Thoracic aorta (tissue), 2 donors: Measurements from ENCODE around the gene CACNA1G. TPM values are rescaled to one million over a fixed set of nuclear protein-coding genes. Genes with fewer than 3 reads are reported as not detected.
A peak's percentile ranks its signal among the peaks of the same experiment; 100 is the strongest.

Source experiments
- ATAC-seq: fragments of 150-250 bp; one replicate; pipeline ENCODE4 v1.8.0; 2017; ENCODE audit warnings: low read depth; ENCODE audit not compliant: insufficient number of reproducible peaks, low FRiP score
- DNase-seq: peaks from one replicate; pipeline ENCODE4 v3.0.0-alpha.2; 2020; ENCODE audit warnings: low spot score
- H3K27ac ChIP-seq, 2 donors: fragments of 200-600 bp; sonication (generic); 1 replicate in 1 of 2; 2 replicates in 1 of 2; pipeline ENCODE4 v1.5.1; 2016; ENCODE audit warnings: mild to moderate bottlenecking in 2 of 2, moderate library complexity in 2 of 2
- H3K27me3 ChIP-seq: fragments of 200-600 bp; sonication (generic); replicated peaks from 2 replicates; pipeline ENCODE4 v1.6.0; 2016; ENCODE audit warnings: mild to moderate bottlenecking; ENCODE audit not compliant: insufficient read depth
- H3K36me3 ChIP-seq: fragments of 200-600 bp; sonication (generic); one replicate; pipeline ENCODE4 v1.5.1; 2016
- H3K4me1 ChIP-seq, 2 donors: fragments of 200-600 bp; sonication (generic); 1 replicate in 1 of 2; 2 replicates in 1 of 2; pipeline versions ENCODE4 v1.5.1 to v1.6.0; 2016; ENCODE audit warnings: low read depth in 2 of 2, mild to moderate bottlenecking in 1 of 2; ENCODE audit not compliant: control insufficient read depth in 1 of 2
- H3K4me3 ChIP-seq: fragments of 200-600 bp; sonication (generic); 2 replicates; pipeline ENCODE4 v1.5.1; 2016; ENCODE audit warnings: mild to moderate bottlenecking
- H3K9me3 ChIP-seq: fragments of 200-600 bp; sonication (generic); 2 replicates; pipeline ENCODE4 v1.5.1; 2016
- total RNA-seq, 2 donors: library from RNA; depleted of rRNA; stranded (reverse); fragments of >200 nt; gene quantifications; one replicate each; pipeline versions ENCODE4 v1.1.0 to v1.2.3, GENCODE V29; 2016
- TF ChIP-seq, protein P1 (sequence below): fragments of 200-600 bp; sonication (generic); IDR thresholded peaks from one replicate; pipeline ENCODE4 v1.5.1; 2019; ENCODE audit warnings: antibody characterized with exemption

Gene CACNA1G
- total RNA-seq, 2 donors from 2014 or later = 0.27 to 2.3 TPM

DNA sequence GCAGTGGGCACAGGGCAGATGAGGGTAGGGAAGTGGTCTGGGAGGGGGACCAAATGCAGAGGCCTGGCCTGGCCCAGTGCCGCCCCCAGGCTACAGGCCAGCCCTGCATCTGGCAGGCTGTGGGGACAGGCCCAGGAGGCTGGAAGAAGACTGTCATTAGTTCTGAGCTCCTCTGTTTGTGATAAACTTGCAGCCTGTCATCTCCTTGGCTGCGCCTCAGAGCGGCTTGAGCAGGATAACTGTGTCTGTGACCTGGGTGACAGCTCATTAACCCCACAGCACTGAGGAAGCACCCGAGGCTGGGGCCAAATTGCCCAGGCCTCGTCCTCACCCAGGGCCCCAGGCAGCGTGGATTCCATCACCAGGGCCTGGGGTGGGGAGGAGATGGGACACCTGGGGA lies 98.1 kb downstream of the CACNA1G start:
- Histone ChIP-seq H3K4me3 (no peak overlapping the region), H3K27me3 (no peaks in the 10 kb centered on the region), H3K9me3 (no peaks in the 10 kb centered on the region), H3K27ac (no peak overlapping the region), H3K4me1 (peaks cover 27 to 45% of the 10 kb centered on the region in 2 donors), H3K36me3 (no peaks in the 10 kb centered on the region)
- DNase-seq (no peak), ATAC-seq (no peak)
- TF ChIP-seq, protein P1, sequence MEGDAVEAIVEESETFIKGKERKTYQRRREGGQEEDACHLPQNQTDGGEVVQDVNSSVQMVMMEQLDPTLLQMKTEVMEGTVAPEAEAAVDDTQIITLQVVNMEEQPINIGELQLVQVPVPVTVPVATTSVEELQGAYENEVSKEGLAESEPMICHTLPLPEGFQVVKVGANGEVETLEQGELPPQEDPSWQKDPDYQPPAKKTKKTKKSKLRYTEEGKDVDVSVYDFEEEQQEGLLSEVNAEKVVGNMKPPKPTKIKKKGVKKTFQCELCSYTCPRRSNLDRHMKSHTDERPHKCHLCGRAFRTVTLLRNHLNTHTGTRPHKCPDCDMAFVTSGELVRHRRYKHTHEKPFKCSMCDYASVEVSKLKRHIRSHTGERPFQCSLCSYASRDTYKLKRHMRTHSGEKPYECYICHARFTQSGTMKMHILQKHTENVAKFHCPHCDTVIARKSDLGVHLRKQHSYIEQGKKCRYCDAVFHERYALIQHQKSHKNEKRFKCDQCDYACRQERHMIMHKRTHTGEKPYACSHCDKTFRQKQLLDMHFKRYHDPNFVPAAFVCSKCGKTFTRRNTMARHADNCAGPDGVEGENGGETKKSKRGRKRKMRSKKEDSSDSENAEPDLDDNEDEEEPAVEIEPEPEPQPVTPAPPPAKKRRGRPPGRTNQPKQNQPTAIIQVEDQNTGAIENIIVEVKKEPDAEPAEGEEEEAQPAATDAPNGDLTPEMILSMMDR = no peak

DNA sequence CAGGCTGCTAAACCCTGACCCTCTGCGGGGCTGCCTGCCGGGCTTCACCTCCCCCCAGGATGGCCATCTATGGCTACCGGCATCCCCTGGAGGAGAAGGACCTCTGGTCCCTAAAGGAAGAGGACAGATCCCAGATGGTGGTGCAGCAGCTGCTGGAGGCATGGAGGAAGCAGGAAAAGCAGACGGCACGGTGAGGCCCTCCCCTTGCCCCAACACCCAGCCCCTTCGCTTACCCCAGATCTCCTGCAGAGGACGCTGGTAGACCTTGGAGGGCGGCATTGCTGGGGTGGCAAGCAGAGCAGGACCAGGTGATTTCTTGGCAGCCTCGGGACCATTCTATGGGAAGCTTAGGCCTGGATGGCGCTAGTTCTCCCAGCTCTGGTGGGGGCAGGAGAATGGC lies 98.7 kb downstream of the CACNA1G start:
- DNase-seq = no peak

DNA sequence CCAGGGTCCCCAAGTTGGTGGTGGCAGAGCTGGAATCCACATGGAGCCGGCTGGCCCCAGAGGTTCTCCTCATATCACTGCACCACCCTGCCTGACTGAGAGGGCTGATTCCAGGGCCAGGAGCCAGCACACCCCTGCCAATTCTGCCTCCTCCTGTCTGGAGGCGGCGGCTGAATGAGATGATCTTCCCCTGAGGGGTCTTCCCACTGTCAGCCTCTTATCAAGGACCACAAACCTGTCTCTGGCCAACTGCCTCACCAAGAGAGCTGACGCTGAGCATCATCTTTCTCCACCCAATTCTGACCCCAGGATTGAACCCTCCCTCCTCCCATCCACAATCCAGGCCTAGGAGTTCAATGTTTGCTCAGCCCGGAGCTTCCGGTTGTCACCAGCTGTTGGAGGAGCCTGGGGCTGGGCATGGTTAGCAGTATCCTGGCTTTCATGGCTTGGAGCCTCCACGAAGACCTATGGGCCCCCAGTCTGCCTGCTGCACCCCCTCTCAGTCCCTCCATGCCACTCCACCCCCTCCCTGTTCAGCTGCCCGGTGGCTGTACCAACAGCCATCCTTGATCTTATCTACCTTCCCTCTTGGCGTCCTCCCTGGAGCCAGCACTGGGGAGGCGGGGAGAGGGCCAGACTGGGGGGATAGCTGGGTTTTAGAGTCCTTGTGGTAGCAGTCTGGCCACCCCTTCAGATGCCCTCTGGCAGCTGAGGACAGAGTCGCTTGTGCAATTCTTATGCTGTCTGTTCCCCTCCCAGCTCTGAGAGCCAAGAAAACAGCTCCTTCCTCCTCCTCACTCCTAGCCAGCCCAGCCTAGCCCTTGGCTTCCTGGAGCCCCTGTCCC lies 99.7 kb downstream of the CACNA1G start:
- H3K4me3 ChIP-seq = no peak overlapping the region
- DNase-seq = no peak
- no peaks in the 10 kb centered on the region for H3K27me3 ChIP-seq
- H3K36me3 ChIP-seq = no peaks in the 10 kb centered on the region
- H3K9me3 ChIP-seq = no peaks in the 10 kb centered on the region
- peak overlapping the region; percentile 50 to 67 for H3K27ac ChIP-seq
- peaks cover 27 to 45% of the 10 kb centered on the region in 2 donors for H3K4me1 ChIP-seq
- no peak for ATAC-seq
- TF ChIP-seq, protein P1 = no peak

More for the DNA sequence above, 98.7 kb downstream of the CACNA1G start:
- Histone ChIP-seq H3K4me1 (peaks cover 27 to 45% of the 10 kb centered on the region in 2 donors), H3K9me3 (no peaks in the 10 kb centered on the region), H3K4me3 (no peak overlapping the region), H3K27me3 (no peaks in the 10 kb centered on the region), H3K27ac (peak overlapping the region; percentile 50 to 67), H3K36me3 (no peaks in the 10 kb centered on the region)
- TF ChIP-seq, protein P1 = no peak
- ATAC-seq = no peak

DNA sequence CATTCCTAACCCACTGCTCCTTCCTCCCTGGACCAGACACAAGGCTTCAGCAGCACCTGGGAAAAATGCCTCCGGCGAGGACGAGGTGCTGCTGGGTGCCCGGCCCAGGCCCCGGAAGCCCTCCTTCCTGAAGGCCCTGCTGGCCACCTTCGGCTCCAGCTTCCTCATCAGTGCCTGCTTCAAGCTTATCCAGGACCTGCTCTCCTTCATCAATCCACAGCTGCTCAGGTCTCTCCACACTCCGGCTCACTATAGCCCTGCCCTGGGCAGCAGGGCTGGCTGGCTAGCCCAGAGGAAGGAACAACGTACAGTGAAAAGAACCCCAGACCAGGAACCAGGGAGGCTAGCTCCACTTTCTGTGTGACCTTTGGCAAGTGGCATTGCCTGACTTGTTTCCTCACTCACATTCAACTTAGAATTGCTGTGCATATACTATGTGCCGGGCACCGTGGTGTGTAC lies 100.4 kb downstream of the CACNA1G start:
- Histone ChIP-seq H3K4me3 (no peak overlapping the region), H3K36me3 (no peaks in the 10 kb centered on the region), H3K9me3 (no peaks in the 10 kb centered on the region), H3K27ac (peak overlapping the region; percentile 50 to 67), H3K4me1 (peaks cover 27 to 45% of the 10 kb centered on the region in 2 donors), H3K27me3 (no peaks in the 10 kb centered on the region)
- TF ChIP-seq, protein P1 = no peak
- no peak for ATAC-seq
- DNase-seq = no peak

DNA sequence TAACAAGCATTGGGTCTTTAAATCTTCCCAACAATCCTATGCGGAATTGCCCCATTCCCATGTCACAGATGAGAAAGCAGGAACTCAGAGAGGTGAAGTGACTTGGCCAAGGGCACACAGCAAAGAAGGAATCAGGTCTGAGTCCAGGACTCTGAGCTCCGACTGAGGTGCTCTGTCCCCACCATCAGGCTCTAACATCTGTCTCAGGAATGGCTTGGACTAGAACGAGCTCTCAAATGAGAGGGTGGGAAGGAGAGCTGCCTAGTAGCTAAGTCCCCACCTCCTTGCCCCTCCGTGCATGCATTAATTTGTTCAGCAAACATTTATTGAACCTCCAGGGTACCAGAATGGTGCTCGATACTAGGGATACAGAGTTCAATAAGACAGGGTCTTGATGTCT lies 100.8 kb downstream of the CACNA1G start:
- Histone ChIP-seq H3K9me3 (no peaks in the 10 kb centered on the region), H3K4me3 (no peak overlapping the region), H3K36me3 (no peaks in the 10 kb centered on the region), H3K27me3 (no peaks in the 10 kb centered on the region), H3K27ac (peak overlapping the region; percentile 50 to 67), H3K4me1 (peaks cover 27 to 45% of the 10 kb centered on the region in 2 donors)
- DNase-seq (no peak), ATAC-seq (no peak)
- TF ChIP-seq, protein P1 = no peak
